Panc1 (cell line): ENCODE data around the gene GRAPL. TPM values are rescaled to one million over a fixed set of nuclear protein-coding genes. Genes with fewer than 3 reads are reported as not detected.
"Not testable (repeated sequence)": the region's sequence is repeated elsewhere in the genome, so short reads cannot be mapped to it uniquely, and the experiment has no call there.

ENCODE experiments used
- ATAC-seq: fragments of 200-7000 bp; cut with Tn5 transposase; 2 replicates; pipeline ENCODE4 v1.9.1; 2020; ENCODE audit warnings: mild to moderate bottlenecking, moderate library complexity
- BruUV-seq: library from RNA; stranded (reverse); fragments of 400-500 nt; replicated peaks from 2 replicates; lab custom pipeline; 2021; lab: Mats Ljungman, UMichigan
- CTCF ChIA-PET: fragments of 300-600 bp; sonication (Branson Sonifier 250); formaldehyde crosslinking; loops from one replicate; lab custom pipeline; 2022; ENCODE audit warnings: antibody characterized with exemption; lab: Charles Lee
- POLR2A ChIA-PET: fragments of 300-600 bp; sonication (Branson Sonifier 250); formaldehyde crosslinking; loops from one replicate; lab custom pipeline; 2022; ENCODE audit warnings: antibody characterized with exemption; lab: Charles Lee
- DNase-seq: peaks from one replicate; pipeline ENCODE4 v3.0.0-alpha.2; 2010; ENCODE audit warnings: low read depth, low spot score
- H3K27ac ChIP-seq: 2 replicates; pipeline ENCODE4 v1.5.1; 2011; ENCODE audit warnings: mild to moderate bottlenecking, low read length, inconsistent platforms
- H3K27me3 ChIP-seq: fragments of 200-500 bp; sonication (Bioruptor generic); 2 replicates; pipeline ENCODE4 v1.6.0; 2014; ENCODE audit warnings: low read length, inconsistent platforms; ENCODE audit not compliant: control insufficient read depth, insufficient read depth
- H3K36me3 ChIP-seq: fragments of 200-500 bp; sonication (Bioruptor generic); 2 replicates; pipeline ENCODE4 v1.5.1; 2014; ENCODE audit warnings: inconsistent platforms, mild to moderate bottlenecking, low read length, moderate library complexity; ENCODE audit not compliant: control insufficient read depth, insufficient read depth
- H3K4me1 ChIP-seq: 2 replicates; pipeline ENCODE4 v1.5.1; 2011; ENCODE audit warnings: inconsistent platforms, mild to moderate bottlenecking, low read length, moderate library complexity; ENCODE audit not compliant: control insufficient read depth, insufficient read depth
- H3K4me3 ChIP-seq, 2 experiments: 2 replicates each; pipeline ENCODE4 v1.5.1; 2011 to 2012; ENCODE audit warnings: low read depth in 2 of 2, low read length in 2 of 2, mild to moderate bottlenecking in 2 of 2, inconsistent platforms in 1 of 2, moderate library complexity in 1 of 2
- H3K9me3 ChIP-seq: fragments of 200-500 bp; sonication (Bioruptor generic); 2 replicates; pipeline ENCODE4 v1.5.1; 2014; ENCODE audit warnings: low read depth, mild to moderate bottlenecking, inconsistent platforms, low read length, moderate library complexity; ENCODE audit not compliant: control insufficient read depth, insufficient read depth
- in situ Hi-C: cut with HindIII; loops from 2 replicates; pipeline ENCODE4 v1.10.0; 2016; ENCODE audit warnings: low sequenced_read_pairs, low pct_unique_long_range_greater_than_20kb
- intact Hi-C: fragments of 100-400 bp; cut with micrococcal nuclease; formaldehyde crosslinking; loops from one replicate; pipeline ENCODE4 v1.10.0; 2022; ENCODE audit not compliant: unreplicated experiment
- total RNA-seq: library from RNA; stranded (reverse); gene quantifications from one replicate; pipeline ENCODE4 v1.2.1, GENCODE V29; 2021; ENCODE audit not compliant: unreplicated experiment

Gene GRAPL
- total RNA-seq, 1 experiment from 2014 or later: 0.31 TPM

GRCh38 chr17:19157628-19158027, 30.2 kb downstream of the GRAPL start:
- H3K36me3 ChIP-seq, H3K27me3 ChIP-seq, intact Hi-C loops, in situ Hi-C loops, BruUV-seq, H3K27ac ChIP-seq, H3K4me1 ChIP-seq, H3K4me3 ChIP-seq, ATAC-seq, POLR2A ChIA-PET, H3K9me3 ChIP-seq, CTCF ChIA-PET, DNase-seq: not testable (repeated sequence)

GRCh38 chr17:19158478-19158877, 31.1 kb downstream of the GRAPL start:
- H3K27me3 ChIP-seq, H3K4me3 ChIP-seq, intact Hi-C loops, BruUV-seq, in situ Hi-C loops, H3K27ac ChIP-seq, DNase-seq, POLR2A ChIA-PET, H3K36me3 ChIP-seq, H3K9me3 ChIP-seq, CTCF ChIA-PET, H3K4me1 ChIP-seq: not testable (repeated sequence)
- ATAC-seq: peak; percentile 66

- POLR2A ChIA-PET, CTCF ChIA-PET, H3K4me1 ChIP-seq, in situ Hi-C loops, H3K4me3 ChIP-seq, H3K27ac ChIP-seq, H3K9me3 ChIP-seq, ATAC-seq, H3K36me3 ChIP-seq, DNase-seq, intact Hi-C loops, BruUV-seq, H3K27me3 ChIP-seq: not testable (repeated sequence)
Observed at GRCh38 chr17:19158938-19159337, 31.5 kb downstream of the GRAPL start.

- BruUV-seq, H3K36me3 ChIP-seq, H3K4me1 ChIP-seq, H3K27me3 ChIP-seq, H3K9me3 ChIP-seq, in situ Hi-C loops, DNase-seq, CTCF ChIA-PET, intact Hi-C loops, POLR2A ChIA-PET, H3K27ac ChIP-seq, ATAC-seq, H3K4me3 ChIP-seq: not testable (repeated sequence)
Observed at GRCh38 chr17:19161308-19162107, 34.1 kb downstream of the GRAPL start.

- CTCF ChIA-PET, H3K27me3 ChIP-seq, DNase-seq, H3K36me3 ChIP-seq, H3K4me1 ChIP-seq, in situ Hi-C loops, H3K4me3 ChIP-seq, H3K9me3 ChIP-seq, POLR2A ChIA-PET, H3K27ac ChIP-seq, intact Hi-C loops: not testable (repeated sequence)
- BruUV-seq: TSS peak; percentile 98
- ATAC-seq: peak; percentile 85
Observed at GRCh38 chr17:19162384-19163216, 35.2 kb downstream of the GRAPL start.

- CTCF ChIA-PET, BruUV-seq, POLR2A ChIA-PET, in situ Hi-C loops, H3K4me3 ChIP-seq, H3K27ac ChIP-seq, H3K9me3 ChIP-seq, intact Hi-C loops, H3K36me3 ChIP-seq, H3K4me1 ChIP-seq, DNase-seq, H3K27me3 ChIP-seq: not testable (repeated sequence)
- ATAC-seq: peak; percentile 65; the same call in 1 of the 2 replicates
Observed at GRCh38 chr17:19174422-19174821, 47.0 kb downstream of the GRAPL start.

GRCh38 chr17:19175410-19175809, 48.0 kb downstream of the GRAPL start:
- ATAC-seq: not testable (repeated sequence)

More at GRCh38 chr17:19175410-19175809, 48.0 kb downstream of the GRAPL start:
- CTCF ChIA-PET, H3K36me3 ChIP-seq, BruUV-seq, H3K27me3 ChIP-seq, H3K27ac ChIP-seq, intact Hi-C loops, in situ Hi-C loops, POLR2A ChIA-PET, H3K9me3 ChIP-seq, DNase-seq, H3K4me1 ChIP-seq, H3K4me3 ChIP-seq: not testable (repeated sequence)
